ENCODE data around the gene MDFI.

GRCh38 chr6:41645007-41645618 is 6.8 kb downstream of the MDFI start:
- TF ChIP-seq, protein P1, sequence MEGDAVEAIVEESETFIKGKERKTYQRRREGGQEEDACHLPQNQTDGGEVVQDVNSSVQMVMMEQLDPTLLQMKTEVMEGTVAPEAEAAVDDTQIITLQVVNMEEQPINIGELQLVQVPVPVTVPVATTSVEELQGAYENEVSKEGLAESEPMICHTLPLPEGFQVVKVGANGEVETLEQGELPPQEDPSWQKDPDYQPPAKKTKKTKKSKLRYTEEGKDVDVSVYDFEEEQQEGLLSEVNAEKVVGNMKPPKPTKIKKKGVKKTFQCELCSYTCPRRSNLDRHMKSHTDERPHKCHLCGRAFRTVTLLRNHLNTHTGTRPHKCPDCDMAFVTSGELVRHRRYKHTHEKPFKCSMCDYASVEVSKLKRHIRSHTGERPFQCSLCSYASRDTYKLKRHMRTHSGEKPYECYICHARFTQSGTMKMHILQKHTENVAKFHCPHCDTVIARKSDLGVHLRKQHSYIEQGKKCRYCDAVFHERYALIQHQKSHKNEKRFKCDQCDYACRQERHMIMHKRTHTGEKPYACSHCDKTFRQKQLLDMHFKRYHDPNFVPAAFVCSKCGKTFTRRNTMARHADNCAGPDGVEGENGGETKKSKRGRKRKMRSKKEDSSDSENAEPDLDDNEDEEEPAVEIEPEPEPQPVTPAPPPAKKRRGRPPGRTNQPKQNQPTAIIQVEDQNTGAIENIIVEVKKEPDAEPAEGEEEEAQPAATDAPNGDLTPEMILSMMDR (IDR thresholded peaks at IDR 0.05), result no peak
- no peak for TF ChIP-seq POLR2A (IDR thresholded peaks at IDR 0.05)
